NCI-H226 (cell line): ENCODE results near the gene HIRA.
"Not testable (repeated sequence)": the region's sequence is repeated elsewhere in the genome, so short reads cannot be mapped to it uniquely, and the experiment has no call there.

ENCODE experiments used
- DNase-seq: peaks from one replicate; pipeline ENCODE4 v3.0.0-alpha.2; 2015

HIRA gene

DNA sequence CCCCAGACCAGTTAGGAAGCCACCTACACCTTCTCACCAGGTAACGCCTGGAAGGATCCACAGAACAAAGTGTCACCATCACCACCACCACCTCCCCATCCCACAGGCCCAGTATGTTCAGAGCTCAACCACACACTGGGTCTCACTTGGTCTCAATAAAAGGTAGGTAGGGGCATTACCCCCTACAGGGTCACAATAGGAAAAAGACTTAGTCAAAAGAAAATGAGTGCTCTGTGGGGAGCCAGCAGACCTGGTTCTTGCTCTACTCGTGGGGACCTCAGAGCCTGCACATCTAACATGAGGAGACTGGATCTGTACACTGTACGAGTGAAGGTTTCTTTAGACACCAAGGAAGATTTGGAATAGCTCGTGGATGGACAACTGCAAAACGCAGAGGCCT is 49.3 kb downstream of the HIRA start:
- no peak for DNase-seq

GRCh38 chr22:19378344-19378674 is 53.2 kb downstream of the HIRA start:
- DNase-seq, result no peak

DNA sequence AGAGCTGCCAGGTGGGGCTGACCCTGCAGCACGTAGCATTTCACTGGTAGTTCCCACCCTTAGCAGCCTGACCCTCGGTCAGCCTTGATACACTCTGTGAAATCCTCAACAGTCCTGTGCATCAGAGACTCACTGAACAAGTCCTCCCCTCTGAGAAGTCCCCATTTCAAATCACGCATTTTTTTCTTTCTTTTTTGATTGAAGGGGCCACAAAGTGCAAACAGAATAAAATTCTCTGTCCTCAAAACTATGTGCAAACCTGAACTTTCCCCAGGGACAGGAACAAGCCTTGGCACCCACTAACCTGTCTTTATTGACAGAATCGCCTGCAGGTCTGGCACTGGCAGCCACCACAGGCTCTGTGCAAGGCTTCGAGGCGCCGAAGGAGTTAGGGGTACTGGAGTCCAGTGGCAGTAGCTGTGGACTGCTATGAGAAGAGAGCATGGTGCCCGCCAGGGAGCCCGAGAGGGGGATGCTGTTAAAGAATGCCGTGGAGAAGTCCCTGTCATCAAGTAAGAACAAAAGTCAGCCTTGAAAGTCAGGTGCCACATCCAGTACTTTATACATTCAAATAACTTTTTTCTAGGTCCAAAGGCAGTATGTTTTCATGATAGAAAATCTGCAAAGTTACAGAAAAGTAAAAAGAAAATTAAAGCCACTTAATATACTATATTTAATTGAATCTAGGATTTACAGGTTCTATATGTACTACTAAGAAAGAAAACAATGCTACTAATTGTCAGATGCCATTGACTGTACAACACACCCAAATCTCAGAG is 53.8 kb downstream of the HIRA start:
- DNase-seq, result no peak

DNA sequence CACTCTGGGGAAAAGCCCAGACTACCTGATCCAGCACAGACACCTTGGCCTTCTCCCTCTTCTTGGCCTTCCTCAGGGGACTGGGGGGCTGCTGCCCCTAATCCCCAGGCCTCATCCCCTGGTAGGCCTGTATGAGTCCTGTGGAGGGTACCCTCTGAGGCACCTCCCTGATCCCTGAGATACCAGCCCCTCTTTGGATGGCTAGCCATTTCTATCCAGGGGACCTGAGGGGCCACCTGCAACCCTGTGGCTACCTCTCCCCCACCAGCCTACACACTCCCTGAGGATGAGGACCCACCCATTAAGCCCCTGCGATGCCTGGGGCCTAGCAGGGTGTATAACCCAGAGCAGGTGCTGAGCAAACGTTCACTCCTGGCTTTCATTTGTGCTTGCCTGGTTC is 54.6 kb downstream of the HIRA start:
- no peak for DNase-seq

- no peak for DNase-seq
Observed at GRCh38 chr22:19376247-19376646, 55.3 kb downstream of the HIRA start.

GRCh38 chr22:19375435-19375834 is 56.1 kb downstream of the HIRA start:
- no peak for DNase-seq

DNA sequence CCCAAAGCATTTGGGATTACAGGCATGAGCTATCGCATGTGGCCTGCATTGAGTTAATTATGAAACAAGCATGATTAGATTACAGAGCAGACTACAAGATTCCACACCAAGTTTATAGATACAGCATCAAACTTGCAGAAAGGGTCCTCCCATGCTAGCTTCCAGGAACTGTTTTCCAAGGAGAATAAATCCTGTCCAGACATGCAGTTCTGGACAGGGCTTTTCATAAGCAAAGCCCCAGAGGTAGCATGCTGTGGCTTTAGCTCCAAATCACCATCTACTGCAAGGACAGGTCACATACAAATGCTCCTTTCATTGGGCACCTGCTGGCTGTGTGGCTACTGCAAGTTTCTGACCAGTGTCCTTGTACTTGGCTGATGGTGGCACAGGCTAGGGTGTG is 57.1 kb downstream of the HIRA start:
- no peak for DNase-seq

- no peak for DNase-seq
Observed at GRCh38 chr22:19373450-19373849, 58.1 kb downstream of the HIRA start.

- DNase-seq, result no peak
Observed at GRCh38 chr22:19371893-19372292, 59.6 kb downstream of the HIRA start.

DNA sequence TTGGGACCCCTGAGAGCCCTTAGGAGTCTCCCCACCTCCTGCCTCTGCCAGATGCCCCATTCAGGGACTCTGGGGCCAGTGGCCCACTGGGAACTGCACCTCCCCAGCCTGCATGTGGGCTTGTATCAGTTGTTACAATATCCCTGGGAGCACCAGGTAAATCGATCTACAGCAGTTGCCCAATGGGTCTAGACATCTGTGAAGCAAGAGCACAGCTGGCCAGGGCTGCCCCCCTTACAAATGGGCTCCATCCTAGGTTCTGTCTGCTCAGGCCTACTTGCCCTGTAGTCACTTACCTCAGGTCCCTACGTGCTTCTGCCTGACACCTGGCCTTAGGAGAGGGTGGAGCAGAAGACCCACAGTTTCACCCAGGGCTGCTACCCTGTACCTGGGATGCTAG is 62.7 kb downstream of the HIRA start:
- DNase-seq, result no peak

DNA sequence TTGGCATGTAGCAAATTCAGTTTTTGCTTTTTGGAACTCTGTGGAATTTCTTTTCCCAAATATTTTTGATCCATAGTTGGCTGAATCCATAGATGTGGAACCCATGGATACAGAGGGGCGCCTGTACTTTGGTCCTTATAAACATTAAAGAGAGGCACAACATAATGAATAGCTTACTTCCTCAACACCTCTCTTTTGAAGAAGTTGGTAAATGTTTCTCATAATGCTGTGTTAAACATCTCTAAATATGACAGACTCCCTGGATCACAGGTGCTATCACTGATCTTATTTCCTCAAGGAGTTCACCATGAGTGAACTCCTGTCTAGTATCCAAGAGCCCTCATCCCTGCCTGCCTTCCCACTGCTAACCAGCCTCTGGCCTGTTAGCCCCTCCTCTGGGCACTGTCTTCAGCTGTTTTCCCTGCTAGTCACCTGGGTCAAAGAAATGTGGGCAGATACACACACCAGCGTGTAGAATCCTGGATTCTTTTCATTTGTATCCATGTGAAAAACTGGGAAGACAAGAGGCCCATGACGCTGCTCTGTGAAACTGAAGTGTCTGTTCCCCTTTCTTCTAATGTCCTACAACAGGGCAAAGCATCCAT is 63.7 kb downstream of the HIRA start:
- DNase-seq, result no peak

GRCh38 chr22:19363541-19363940 is 68.0 kb downstream of the HIRA start:
- DNase-seq, result not testable (repeated sequence)

GRCh38 chr22:19361501-19362103 is 69.9 kb downstream of the HIRA start:
- DNase-seq, result no peak

GRCh38 chr22:19360862-19361261 is 70.7 kb downstream of the HIRA start:
- DNase-seq, result no peak

- DNase-seq, result no peak
Observed at GRCh38 chr22:19360300-19360792, 71.2 kb downstream of the HIRA start.

DNA sequence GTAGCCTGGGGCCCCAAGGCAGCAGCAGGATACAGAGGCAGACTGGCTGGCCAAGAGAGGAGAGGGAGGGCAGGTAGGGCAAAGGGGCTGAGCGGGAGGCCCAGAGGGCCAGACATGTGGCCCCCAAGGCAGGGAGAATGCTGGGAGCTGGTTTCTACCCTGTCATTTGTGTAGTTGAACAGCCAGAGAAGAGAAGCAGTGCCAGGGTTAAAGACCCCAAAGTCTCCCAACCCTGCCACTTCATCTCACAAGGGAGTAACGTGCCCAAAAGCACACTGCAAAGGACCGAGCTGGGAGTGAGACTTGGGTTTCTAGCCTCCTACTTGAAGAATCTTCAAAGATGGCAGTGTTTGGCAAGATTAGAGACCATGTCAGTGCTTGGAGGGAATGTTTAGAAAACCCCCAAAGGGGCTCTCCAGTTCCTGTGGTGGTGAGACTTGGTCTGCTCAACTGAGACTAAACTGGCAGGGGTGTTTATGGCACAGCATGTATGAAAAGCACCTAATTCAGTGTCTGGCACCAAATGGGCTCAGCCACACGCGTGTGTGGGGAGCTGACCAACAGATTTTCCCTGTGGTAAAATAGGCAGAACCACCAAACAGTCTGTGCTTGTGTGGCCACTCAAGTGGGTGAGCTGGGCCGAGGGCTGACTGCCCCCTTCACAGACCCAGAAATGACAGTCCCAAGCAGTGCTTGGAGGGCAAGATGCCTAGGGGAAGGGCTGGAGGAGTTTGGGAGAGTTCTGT is 71.8 kb downstream of the HIRA start:
- DNase-seq, result no peak

GRCh38 chr22:19358703-19359553 is 72.6 kb downstream of the HIRA start:
- DNase-seq, result no peak

GRCh38 chr22:19358195-19358594 is 73.3 kb downstream of the HIRA start:
- no peak for DNase-seq

- DNase-seq, result no peak
Observed at GRCh38 chr22:19357270-19358105, 74.0 kb downstream of the HIRA start.

GRCh38 chr22:19356708-19357269 is 74.7 kb downstream of the HIRA start:
- DNase-seq, result no peak

DNA sequence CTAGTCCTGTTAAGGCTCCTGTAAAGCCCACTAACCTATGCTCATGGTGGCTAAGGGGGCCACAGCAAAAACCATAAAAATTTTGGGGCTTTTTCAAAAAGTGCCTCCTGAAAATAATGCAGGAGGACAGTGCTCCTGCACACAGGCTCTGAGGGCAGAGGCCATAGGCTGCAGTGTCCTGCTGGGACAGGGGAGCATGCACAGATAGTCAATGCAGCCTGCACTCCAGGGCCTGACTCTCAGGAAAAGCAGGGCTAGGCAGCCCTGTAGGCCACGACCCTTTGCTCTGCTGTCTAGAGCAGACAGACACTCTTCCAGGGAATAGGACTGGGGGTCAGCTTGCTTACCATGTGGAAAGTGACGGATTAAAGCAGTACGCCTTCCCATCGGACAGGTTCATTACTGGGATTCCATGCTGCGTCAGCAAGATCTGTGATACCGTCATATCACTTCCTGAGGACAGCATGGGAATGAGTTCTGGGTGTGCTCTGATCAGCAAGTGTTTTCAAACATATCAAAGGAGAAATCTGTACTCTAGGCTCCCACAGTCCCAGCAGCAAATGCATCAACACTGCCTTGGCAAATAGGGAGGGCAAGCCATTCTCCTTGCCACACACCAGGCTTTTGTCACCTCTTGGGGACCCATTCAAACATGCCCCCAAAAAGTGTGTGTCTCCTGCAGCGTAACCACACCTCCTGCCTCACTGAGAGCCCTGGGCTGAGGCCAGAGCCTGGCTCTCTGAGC is 75.9 kb downstream of the HIRA start:
- DNase-seq, result no peak
